ENCODE results near the gene MTA1. TPM values are rescaled to one million over a fixed set of nuclear protein-coding genes. Genes with fewer than 3 reads are reported as not detected.

The MTA1 gene
- total and polyA plus RNA-seq, 8 donors = 24.9 to 183 (median 54.1) TPM

GRCh38 chr14:105376521-105377440 is 42.8 kb upstream of the MTA1 start:
- no peak for DNase-seq
- Histone ChIP-seq H3K4me3 (no peak overlapping the region), H3K36me3 (peaks cover 4 to 32% (median 25%) of the 10 kb centered on the region in 4 donors), H3K27ac (no peak overlapping the region), H3K27me3 (no peaks in the 10 kb centered on the region), H3K4me1 (peaks cover 0 to 11% (median 0%) of the 10 kb centered on the region in 4 donors), H3K9me3 (no peaks in the 10 kb centered on the region)
- 82 to 89% (median 87%) methylated on average over 14 to 34 of the region's 34 CpGs for WGBS, 5 donors
- intact Hi-C loops (cut with DNase I; ENCODE audit: low total_unique reads) = no loop called here
- TF ChIP-seq POLR2AphosphoS5 (IDR thresholded peaks at IDR 0.05) = no peak
- no peak for TF ChIP-seq EP300 (IDR thresholded peaks at IDR 0.05)
- TF ChIP-seq POLR2A (IDR thresholded peaks at IDR 0.05) = no peak
- TF ChIP-seq CTCF (IDR thresholded peaks at IDR 0.05) = no peak

GRCh38 chr14:105377555-105378182 is 42.0 kb upstream of the MTA1 start:
- H3K4me3 ChIP-seq = no peak overlapping the region
- no peaks in the 10 kb centered on the region for H3K9me3 ChIP-seq
- no peak for TF ChIP-seq POLR2AphosphoS5 (IDR thresholded peaks at IDR 0.05)
- TF ChIP-seq CTCF (IDR thresholded peaks at IDR 0.05) = no peak
- TF ChIP-seq EP300 (IDR thresholded peaks at IDR 0.05) = no peak
- TF ChIP-seq POLR2A (IDR thresholded peaks at IDR 0.05) = no peak
- no peak overlapping the region for H3K27ac ChIP-seq
- intact Hi-C loops (cut with DNase I; ENCODE audit: low total_unique reads) = no loop called here
- peaks cover 4 to 37% (median 34%) of the 10 kb centered on the region in 4 donors for H3K36me3 ChIP-seq
- H3K27me3 ChIP-seq = no peaks in the 10 kb centered on the region
- 87 to 92% (median 88%) methylated on average over 17 to 23 of the region's 23 CpGs for WGBS, 5 donors
- DNase-seq = no peak
- peaks cover 0 to 11% (median 0%) of the 10 kb centered on the region in 4 donors for H3K4me1 ChIP-seq

DNA sequence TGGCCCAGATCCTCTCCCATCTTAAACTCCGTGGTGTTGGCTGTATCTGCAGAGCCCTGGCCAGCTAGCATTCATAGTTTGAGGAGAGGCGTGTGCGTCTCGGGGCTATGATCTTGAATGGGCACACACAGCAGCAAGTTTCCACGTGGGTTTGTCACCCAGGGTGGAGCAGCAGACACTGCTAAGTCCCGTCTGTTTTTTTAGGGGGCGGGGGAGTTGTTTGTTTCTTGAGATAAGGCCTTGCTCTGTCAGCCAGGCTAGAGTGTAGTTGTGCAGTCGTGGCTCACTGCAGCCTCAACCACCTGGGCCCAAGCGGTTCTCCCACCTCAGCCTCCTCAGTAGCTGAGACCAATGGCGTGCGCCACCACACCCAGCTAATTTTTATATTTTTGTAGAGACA is 41.4 kb upstream of the MTA1 start:
- no peaks in the 10 kb centered on the region for H3K9me3 ChIP-seq
- no peak overlapping the region for H3K27ac ChIP-seq
- intact Hi-C loops (cut with DNase I; ENCODE audit: low total_unique reads) = no loop called here
- H3K36me3 ChIP-seq = peaks cover 10 to 42% (median 39%) of the 10 kb centered on the region in 4 donors
- no peak for TF ChIP-seq POLR2A (IDR thresholded peaks at IDR 0.05)
- TF ChIP-seq EP300 (IDR thresholded peaks at IDR 0.05) = no peak
- TF ChIP-seq CTCF (IDR thresholded peaks at IDR 0.05) = no peak
- no peak for TF ChIP-seq POLR2AphosphoS5 (IDR thresholded peaks at IDR 0.05)
- H3K27me3 ChIP-seq = no peaks in the 10 kb centered on the region
- DNase-seq = no peak
- H3K4me3 ChIP-seq = no peak overlapping the region
- 53 to 77% (median 59%) methylated on average over 11 of the region's 11 CpGs for WGBS, 5 donors
- peaks cover 0 to 11% (median 0%) of the 10 kb centered on the region in 4 donors for H3K4me1 ChIP-seq

DNA sequence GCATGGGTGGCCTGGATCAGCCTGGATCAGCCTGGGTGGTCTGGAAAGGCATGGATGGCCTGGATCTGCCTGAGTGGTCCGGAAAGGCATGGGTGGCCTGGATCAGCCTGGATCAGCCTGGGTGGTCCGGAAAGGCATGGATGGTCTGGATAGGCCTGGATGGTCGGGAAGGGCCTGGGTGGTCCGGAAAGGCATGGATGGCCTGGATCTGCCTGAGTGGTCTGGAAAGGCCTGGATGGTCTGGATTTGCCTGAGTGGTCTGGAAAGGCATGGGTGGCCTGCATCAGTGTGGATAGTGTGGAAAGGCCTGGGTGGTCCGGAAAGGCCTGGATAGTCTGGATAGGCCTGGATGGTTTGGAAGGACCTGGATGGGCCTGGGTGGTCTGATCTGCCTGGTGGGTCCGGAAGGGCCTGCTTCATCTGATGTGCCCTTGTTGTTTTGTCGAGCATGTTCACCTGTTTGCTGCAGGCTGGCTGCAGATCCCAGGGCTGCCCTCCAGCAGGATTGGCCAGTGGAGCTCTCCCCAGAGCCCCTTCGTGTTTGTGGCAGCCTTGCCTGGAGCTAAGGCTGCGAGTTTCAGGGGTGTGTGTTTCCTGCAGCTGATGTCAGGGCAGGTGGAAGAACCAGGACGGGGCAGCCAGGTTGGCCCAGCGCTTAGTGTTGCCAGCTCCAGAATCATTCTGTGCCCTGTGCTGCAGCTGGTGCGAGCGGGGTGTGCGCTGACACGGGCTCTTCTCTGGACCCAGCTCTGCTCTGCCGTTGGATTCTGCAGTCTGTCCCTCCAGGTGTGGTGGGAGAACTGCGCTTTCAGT is 40.5 kb upstream of the MTA1 start:
- no peak overlapping the region for H3K27ac ChIP-seq
- TF ChIP-seq CTCF (IDR thresholded peaks at IDR 0.05) = no peak
- TF ChIP-seq POLR2A (IDR thresholded peaks at IDR 0.05) = no peak
- no peak for TF ChIP-seq POLR2AphosphoS5 (IDR thresholded peaks at IDR 0.05)
- TF ChIP-seq EP300 (IDR thresholded peaks at IDR 0.05) = no peak
- 89 to 94% (median 93%) methylated on average over 14 to 17 of the region's 17 CpGs for WGBS, 5 donors
- no peaks in the 10 kb centered on the region for H3K27me3 ChIP-seq
- H3K36me3 ChIP-seq = peaks cover 17 to 51% (median 48%) of the 10 kb centered on the region in 4 donors
- H3K4me3 ChIP-seq = no peak overlapping the region
- no peak for DNase-seq
- H3K4me1 ChIP-seq = peaks cover 0 to 11% (median 0%) of the 10 kb centered on the region in 4 donors
- H3K9me3 ChIP-seq = no peaks in the 10 kb centered on the region
- intact Hi-C loops (cut with DNase I; ENCODE audit: low total_unique reads) = no loop called here

Measured in stomach (tissue), 9 donors.